SW480 (cell line): ENCODE results near the gene HAGH.
"Not testable (repeated sequence)": the region's sequence is repeated elsewhere in the genome, so short reads cannot be mapped to it uniquely, and the experiment has no call there.

Experiments
- DNase-seq: peaks from one replicate; pipeline ENCODE4 v3.0.0-alpha.2; 2016; ENCODE audit warnings: low spot score

The HAGH gene

GRCh38 chr16:1826691-1827573, at the start of gene HAGH, which contains the start of gene FAHD1:
Gene HAGH (minus strand): TSS chr16:1826825. CDS start chr16:1826787, 38 bp downstream.
Gene FAHD1 (plus strand): TSS chr16:1827206. CDS start chr16:1827239, 33 bp downstream.
- peak; percentile 90 for DNase-seq

- DNase-seq, result not testable (repeated sequence)
These were observed 49.4 kb upstream of the HAGH start for GRCh38 chr16:1876066-1876465.

- no peak for DNase-seq
These were observed 48.2 kb upstream of the HAGH start for GRCh38 chr16:1874854-1875253.

- DNase-seq, result no peak
These were observed 45.5 kb upstream of the HAGH start, which contains the start of gene MEIOB for GRCh38 chr16:1871974-1872635. Gene MEIOB (minus strand): TSS chr16:1872164. CDS start chr16:1868175, 3,989 bp downstream.

GRCh38 chr16:1870365-1871082, 43.9 kb upstream of the HAGH start:
- peak; percentile 31 for DNase-seq

GRCh38 chr16:1865902-1866690, 39.5 kb upstream of the HAGH start:
- no peak for DNase-seq

GRCh38 chr16:1863681-1864460, 37.2 kb upstream of the HAGH start:
- peak; percentile 31 for DNase-seq

- no peak for DNase-seq
These were observed 35.8 kb upstream of the HAGH start for GRCh38 chr16:1862394-1862793.

- DNase-seq, result no peak
These were observed 35.1 kb upstream of the HAGH start for GRCh38 chr16:1861730-1862129.

- DNase-seq, result no peak
These were observed 33.0 kb upstream of the HAGH start for GRCh38 chr16:1859650-1860049.

- DNase-seq, result no peak
These were observed 31.7 kb upstream of the HAGH start for GRCh38 chr16:1858189-1858865.

GRCh38 chr16:1857433-1858097, 30.9 kb upstream of the HAGH start:
- DNase-seq, result no peak

GRCh38 chr16:1851793-1852192, 25.2 kb upstream of the HAGH start:
- no peak for DNase-seq

GRCh38 chr16:1850981-1851380, 24.4 kb upstream of the HAGH start:
- no peak for DNase-seq

GRCh38 chr16:1846416-1846815, 19.8 kb upstream of the HAGH start:
- no peak for DNase-seq

- no peak for DNase-seq
These were observed 19.4 kb upstream of the HAGH start for GRCh38 chr16:1845985-1846384.

GRCh38 chr16:1839554-1839953, 12.9 kb upstream of the HAGH start:
- no peak for DNase-seq

GRCh38 chr16:1834096-1834495, 7.5 kb upstream of the HAGH start:
- no peak for DNase-seq

GRCh38 chr16:1832838-1833454, 6.3 kb upstream of the HAGH start:
- no peak for DNase-seq
